Mucosa of stomach (tissue), 1 donor: ENCODE data around the gene NKD1.

ENCODE experiments used
- H3K27me3 ChIP-seq: one replicate; pipeline ENCODE4 v1.7.0; 2013; ENCODE audit warnings: mild to moderate bottlenecking, low read length; ENCODE audit not compliant: control insufficient read depth, insufficient read depth
- H3K36me3 ChIP-seq: one replicate; pipeline ENCODE4 v1.7.0; 2013; ENCODE audit warnings: low read length; ENCODE audit not compliant: control insufficient read depth, insufficient read depth
- H3K4me1 ChIP-seq: one replicate; pipeline ENCODE4 v1.7.0; 2013; ENCODE audit warnings: mild to moderate bottlenecking, low read length; ENCODE audit not compliant: control insufficient read depth, insufficient read depth
- H3K4me3 ChIP-seq: one replicate; pipeline ENCODE4 v1.7.0; 2013; ENCODE audit warnings: low read length
- H3K9ac ChIP-seq: one replicate; pipeline ENCODE4 v1.7.0; 2013; ENCODE audit warnings: mild to moderate bottlenecking, low read length, moderate library complexity
- H3K9me3 ChIP-seq: one replicate; pipeline ENCODE4 v1.7.0; 2013; ENCODE audit warnings: mild to moderate bottlenecking, low read length, moderate library complexity; ENCODE audit not compliant: control insufficient read depth
- donor health status: Pancreatic carcinoma.

The NKD1 gene

GRCh38 chr16:50652836-50653425 is 104.7 kb downstream of the NKD1 start:
- Histone ChIP-seq H3K9me3 (no peaks in the 10 kb centered on the region), H3K4me1 (no peaks in the 10 kb centered on the region), H3K9ac (no peak overlapping the region), H3K27me3 (no peaks in the 10 kb centered on the region), H3K36me3 (no peaks in the 10 kb centered on the region), H3K4me3 (no peak overlapping the region)

GRCh38 chr16:50653633-50654519 is 105.7 kb downstream of the NKD1 start:
- no peaks in the 10 kb centered on the region for H3K27me3 ChIP-seq
- H3K4me3 ChIP-seq, result no peak overlapping the region
- H3K4me1 ChIP-seq, result no peaks in the 10 kb centered on the region
- H3K9me3 ChIP-seq, result no peaks in the 10 kb centered on the region
- no peak overlapping the region for H3K9ac ChIP-seq
- no peaks in the 10 kb centered on the region for H3K36me3 ChIP-seq

- no peaks in the 10 kb centered on the region for H3K4me1 ChIP-seq
- H3K4me3 ChIP-seq, result no peak overlapping the region
- H3K9ac ChIP-seq, result no peak overlapping the region
- no peaks in the 10 kb centered on the region for H3K9me3 ChIP-seq
- no peaks in the 10 kb centered on the region for H3K36me3 ChIP-seq
- no peaks in the 10 kb centered on the region for H3K27me3 ChIP-seq
Measured at GRCh38 chr16:50655558-50656055, 107.4 kb downstream of the NKD1 start.

- H3K27me3 ChIP-seq, result no peaks in the 10 kb centered on the region
- H3K36me3 ChIP-seq, result no peaks in the 10 kb centered on the region
- no peak overlapping the region for H3K4me3 ChIP-seq
- H3K4me1 ChIP-seq, result no peaks in the 10 kb centered on the region
- no peaks in the 10 kb centered on the region for H3K9me3 ChIP-seq
- H3K9ac ChIP-seq, result no peak overlapping the region
Measured at GRCh38 chr16:50657241-50657640, 109.0 kb downstream of the NKD1 start.

GRCh38 chr16:50659806-50660205 is 111.6 kb downstream of the NKD1 start:
- no peaks in the 10 kb centered on the region for H3K36me3 ChIP-seq
- peaks cover under 1% of the 10 kb centered on the region for H3K4me1 ChIP-seq
- H3K9me3 ChIP-seq, result no peaks in the 10 kb centered on the region
- no peak overlapping the region for H3K9ac ChIP-seq
- no peaks in the 10 kb centered on the region for H3K27me3 ChIP-seq
- no peak overlapping the region for H3K4me3 ChIP-seq

- Histone ChIP-seq H3K36me3 (no peaks in the 10 kb centered on the region), H3K9me3 (no peaks in the 10 kb centered on the region), H3K4me1 (peaks cover 9% of the 10 kb centered on the region), H3K27me3 (no peaks in the 10 kb centered on the region), H3K4me3 (no peak overlapping the region), H3K9ac (no peak overlapping the region)
Measured at GRCh38 chr16:50662306-50662940, 114.2 kb downstream of the NKD1 start.

GRCh38 chr16:50664270-50664669 is 116.1 kb downstream of the NKD1 start:
- no peak overlapping the region for H3K4me3 ChIP-seq
- H3K27me3 ChIP-seq, result no peaks in the 10 kb centered on the region
- H3K9ac ChIP-seq, result no peak overlapping the region
- peaks cover 12% of the 10 kb centered on the region for H3K4me1 ChIP-seq
- H3K9me3 ChIP-seq, result no peaks in the 10 kb centered on the region
- H3K36me3 ChIP-seq, result no peaks in the 10 kb centered on the region

GRCh38 chr16:50665128-50665878 is 117.1 kb downstream of the NKD1 start:
- peak overlapping the region; percentile 51 for H3K4me3 ChIP-seq
- peaks cover 12% of the 10 kb centered on the region for H3K4me1 ChIP-seq
- H3K36me3 ChIP-seq, result no peaks in the 10 kb centered on the region
- H3K27me3 ChIP-seq, result no peaks in the 10 kb centered on the region
- peak overlapping the region; percentile 60 for H3K9ac ChIP-seq
- H3K9me3 ChIP-seq, result no peaks in the 10 kb centered on the region

GRCh38 chr16:50666658-50667496 is 118.7 kb downstream of the NKD1 start:
- H3K36me3 ChIP-seq, result no peaks in the 10 kb centered on the region
- H3K27me3 ChIP-seq, result no peaks in the 10 kb centered on the region
- no peak overlapping the region for H3K9ac ChIP-seq
- H3K4me1 ChIP-seq, result peaks cover 12% of the 10 kb centered on the region
- H3K9me3 ChIP-seq, result peaks cover 2% of the 10 kb centered on the region
- H3K4me3 ChIP-seq, result no peak overlapping the region

GRCh38 chr16:50667497-50668367 is 119.5 kb downstream of the NKD1 start:
- Histone ChIP-seq H3K9me3 (peaks cover 5% of the 10 kb centered on the region), H3K27me3 (no peaks in the 10 kb centered on the region), H3K9ac (no peak overlapping the region), H3K4me3 (no peak overlapping the region), H3K4me1 (peaks cover 12% of the 10 kb centered on the region), H3K36me3 (no peaks in the 10 kb centered on the region)
